PC-9 (cell line): ENCODE data around the gene PHLPP1.

ENCODE experiments used
- EZH2 ChIP-seq: fragments of 200-600 bp; sonication (generic); IDR thresholded peaks from 2 replicates; pipeline ENCODE4 v1.8.0; 2017; ENCODE audit warnings: antibody characterized with exemption, low read depth
- TF ChIP-seq, protein P1 (sequence below): fragments of 200-600 bp; sonication (generic); conservative IDR thresholded peaks from 2 replicates; pipeline ENCODE4 v1.6.1; 2017; ENCODE audit warnings: mixed run types, antibody characterized with exemption, mild to moderate bottlenecking, moderate library complexity

DNA sequence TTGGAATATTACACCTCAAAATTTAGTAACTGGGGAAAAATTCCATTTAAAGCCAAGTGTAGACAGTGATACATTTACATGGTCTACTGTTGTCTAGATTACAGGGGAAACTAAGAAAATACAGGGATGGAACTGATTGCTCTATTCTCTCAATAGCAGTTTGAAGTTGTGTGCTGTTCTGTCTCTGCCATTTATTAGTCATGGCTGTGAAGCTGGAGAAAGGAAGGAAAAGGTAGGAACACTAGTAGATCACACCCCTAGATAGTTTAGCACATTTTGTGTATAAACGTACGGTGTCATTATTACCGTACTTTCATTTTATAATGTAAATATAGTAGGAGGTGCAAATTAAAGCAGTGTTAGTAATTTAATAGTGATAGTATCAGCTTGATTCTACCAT, 170.5 kb downstream of the PHLPP1 start:
- TF ChIP-seq, protein P1, sequence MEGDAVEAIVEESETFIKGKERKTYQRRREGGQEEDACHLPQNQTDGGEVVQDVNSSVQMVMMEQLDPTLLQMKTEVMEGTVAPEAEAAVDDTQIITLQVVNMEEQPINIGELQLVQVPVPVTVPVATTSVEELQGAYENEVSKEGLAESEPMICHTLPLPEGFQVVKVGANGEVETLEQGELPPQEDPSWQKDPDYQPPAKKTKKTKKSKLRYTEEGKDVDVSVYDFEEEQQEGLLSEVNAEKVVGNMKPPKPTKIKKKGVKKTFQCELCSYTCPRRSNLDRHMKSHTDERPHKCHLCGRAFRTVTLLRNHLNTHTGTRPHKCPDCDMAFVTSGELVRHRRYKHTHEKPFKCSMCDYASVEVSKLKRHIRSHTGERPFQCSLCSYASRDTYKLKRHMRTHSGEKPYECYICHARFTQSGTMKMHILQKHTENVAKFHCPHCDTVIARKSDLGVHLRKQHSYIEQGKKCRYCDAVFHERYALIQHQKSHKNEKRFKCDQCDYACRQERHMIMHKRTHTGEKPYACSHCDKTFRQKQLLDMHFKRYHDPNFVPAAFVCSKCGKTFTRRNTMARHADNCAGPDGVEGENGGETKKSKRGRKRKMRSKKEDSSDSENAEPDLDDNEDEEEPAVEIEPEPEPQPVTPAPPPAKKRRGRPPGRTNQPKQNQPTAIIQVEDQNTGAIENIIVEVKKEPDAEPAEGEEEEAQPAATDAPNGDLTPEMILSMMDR: no peak
- TF ChIP-seq EZH2: no peak
